Fibroblast of pulmonary artery (primary cell): Measurements from ENCODE around the gene HSD3B7.

ENCODE experiments used
- DNase-seq: peaks from one replicate; pipeline ENCODE4 v3.0.0-alpha.2; 2010; ENCODE audit warnings: low read depth
- H3K4me3 ChIP-seq: replicated peaks from 2 replicates; pipeline ENCODE4 v1.5.1; 2011; ENCODE audit warnings: low read depth, mild to moderate bottlenecking, control low read depth, low read length, moderate library complexity
- CTCF ChIP-seq: IDR thresholded peaks from 2 replicates; pipeline ENCODE4 v1.5.1; 2011; ENCODE audit warnings: mild to moderate bottlenecking, control low read depth, low read length, inconsistent platforms; ENCODE audit errors: missing control alignments

The HSD3B7 gene

GRCh38 chr16:31032736-31033708 is 48.0 kb downstream of the HSD3B7 start, which contains the start of gene STX4:
Gene STX4 (plus strand): TSS chr16:31033558. CDS start chr16:31033806, 248 bp downstream.
- peak; percentile 99 for DNase-seq
- peak within 1 kb of the TSS; percentile 99 for H3K4me3 ChIP-seq
- no peak for TF ChIP-seq CTCF

DNA sequence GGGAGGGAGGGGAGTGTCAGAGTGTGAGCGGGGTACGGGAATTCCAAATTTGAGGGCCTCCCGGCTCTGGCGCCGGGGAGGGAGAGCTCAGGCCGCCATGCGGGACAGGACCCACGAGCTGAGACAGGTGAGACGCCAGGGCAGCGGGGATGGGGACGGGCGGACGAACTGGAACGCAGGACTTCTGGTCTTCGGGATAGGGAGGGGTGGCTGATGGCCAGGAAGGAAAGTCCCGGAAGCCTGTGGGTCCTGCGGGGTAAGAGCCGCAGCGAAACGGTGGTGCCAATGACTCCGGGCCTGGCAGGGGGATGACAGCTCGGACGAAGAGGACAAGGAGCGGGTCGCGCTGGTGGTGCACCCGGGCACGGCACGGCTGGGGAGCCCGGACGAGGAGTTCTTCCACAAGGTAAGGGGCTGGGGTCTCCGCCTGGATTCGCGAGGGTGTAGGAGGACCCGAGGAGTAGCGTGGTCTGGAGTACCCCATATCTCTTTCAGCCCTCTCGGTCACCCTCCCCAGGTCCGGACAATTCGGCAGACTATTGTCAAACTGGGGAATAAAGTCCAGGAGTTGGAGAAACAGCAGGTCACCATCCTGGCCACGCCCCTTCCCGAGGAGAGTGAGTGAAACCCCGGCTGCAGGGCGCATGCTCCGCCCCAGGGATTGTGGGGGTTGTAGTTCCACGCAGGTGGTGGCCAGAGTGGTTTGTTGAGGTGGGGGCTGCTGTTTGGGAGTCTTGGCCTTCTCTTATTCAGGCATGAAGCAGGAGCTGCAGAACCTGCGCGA is 48.9 kb downstream of the HSD3B7 start:
- no peak for TF ChIP-seq CTCF
- DNase-seq: peak; percentile 80
- peak overlapping the region; percentile 99 for H3K4me3 ChIP-seq

GRCh38 chr16:31036691-31037090 is 51.7 kb downstream of the HSD3B7 start:
- no peak overlapping the region for H3K4me3 ChIP-seq
- no peak for TF ChIP-seq CTCF
- DNase-seq: no peak
